T1000 (cell line): Measurements from ENCODE around the gene SUMO2.
"Not testable (repeated sequence)": the region's sequence is repeated elsewhere in the genome, so short reads cannot be mapped to it uniquely, and the experiment has no call there.

ENCODE experiments used
- DNase-seq: peaks from one replicate; lab custom pipeline; 2025; ENCODE audit warnings: mixed read lengths; lab: John Stamatoyannopoulos, UW

The SUMO2 gene

DNA sequence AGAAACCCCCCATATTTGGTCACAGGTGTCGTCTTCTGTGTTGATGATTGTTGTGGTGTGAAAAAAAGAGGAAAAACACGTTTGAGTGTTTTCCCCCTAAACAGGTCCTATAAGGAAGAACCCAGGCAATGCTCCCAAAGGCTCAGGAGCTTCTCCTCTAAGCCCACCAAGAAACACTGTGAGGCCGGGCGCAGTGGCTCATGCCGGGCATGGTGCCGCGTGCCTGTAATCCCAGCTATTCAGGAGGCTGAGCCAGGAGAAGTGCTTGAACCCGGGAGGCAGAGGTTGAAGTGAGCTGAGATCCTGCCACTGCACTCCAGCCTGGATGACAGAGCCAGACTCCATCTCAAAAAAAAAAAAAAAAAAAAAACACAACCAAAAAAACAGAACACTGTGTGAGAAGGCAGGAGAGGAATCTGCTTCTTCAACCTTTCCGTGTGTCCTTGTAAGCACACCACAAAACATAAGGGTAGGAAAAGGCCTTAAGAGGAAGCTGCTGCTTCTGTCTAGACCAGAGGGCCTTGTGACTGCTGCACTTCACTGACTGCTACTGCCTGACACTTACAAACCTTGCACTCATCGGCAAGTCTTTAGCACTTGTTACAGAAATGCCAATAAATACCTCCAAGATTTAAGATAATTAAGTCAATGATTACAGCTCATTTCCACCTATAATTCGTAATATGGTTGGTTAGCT lies 37.8 kb downstream of the SUMO2 start:
- DNase-seq, result no peak

DNA sequence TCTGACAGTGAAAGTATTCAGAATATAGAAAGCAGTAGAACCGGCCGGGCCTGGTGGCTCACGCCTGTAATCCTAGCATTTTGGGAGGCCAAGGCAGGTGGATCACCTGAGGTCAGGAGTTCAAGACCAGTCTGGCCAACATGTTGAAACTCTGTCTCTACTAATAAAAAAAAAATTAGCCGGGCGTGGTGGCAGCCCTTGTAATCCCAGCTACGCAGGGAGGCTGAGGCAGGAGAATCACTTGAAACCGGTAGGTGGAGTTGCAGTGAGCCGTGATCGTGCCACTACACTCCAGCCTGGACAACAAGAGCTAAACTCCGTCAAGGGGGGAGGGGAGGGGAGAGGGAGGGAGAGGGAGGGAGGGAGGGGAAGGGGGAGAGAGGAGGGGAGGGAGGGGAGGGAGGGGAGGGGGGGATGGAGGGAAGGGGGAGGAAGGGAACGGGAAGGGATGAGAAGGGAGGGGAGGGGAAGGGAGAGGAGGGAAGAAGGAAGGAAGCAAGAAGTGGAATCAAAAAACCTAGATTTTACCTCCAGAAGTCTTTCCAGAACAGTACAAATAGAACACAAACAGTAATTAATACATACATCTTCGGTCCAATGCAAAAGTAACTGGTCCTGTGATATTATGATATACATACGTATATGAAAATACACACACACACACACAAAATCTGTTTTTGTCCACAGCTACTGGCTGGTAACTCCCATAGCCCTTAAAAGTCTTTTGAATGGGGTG lies 40.4 kb downstream of the SUMO2 start:
- DNase-seq, result no peak

DNA sequence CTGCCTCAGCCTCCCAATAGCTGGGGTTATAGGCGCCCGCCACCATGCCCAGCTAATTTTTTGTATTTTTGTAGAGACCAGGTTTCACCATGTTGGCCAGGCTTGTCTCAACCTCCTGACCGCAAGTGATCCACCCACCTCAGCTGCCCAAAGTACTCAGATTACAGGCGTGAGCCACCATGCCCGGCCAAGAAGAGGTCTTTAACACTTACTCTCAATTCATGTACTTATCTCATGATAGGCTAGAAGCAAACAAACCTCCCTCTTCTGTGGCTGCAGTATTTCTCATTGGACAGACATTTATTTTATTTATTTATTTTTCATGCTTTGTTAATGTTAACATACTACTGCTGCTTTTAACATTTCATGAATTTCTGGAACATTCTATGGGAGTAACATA lies 44.2 kb downstream of the SUMO2 start:
- DNase-seq, result no peak

DNA sequence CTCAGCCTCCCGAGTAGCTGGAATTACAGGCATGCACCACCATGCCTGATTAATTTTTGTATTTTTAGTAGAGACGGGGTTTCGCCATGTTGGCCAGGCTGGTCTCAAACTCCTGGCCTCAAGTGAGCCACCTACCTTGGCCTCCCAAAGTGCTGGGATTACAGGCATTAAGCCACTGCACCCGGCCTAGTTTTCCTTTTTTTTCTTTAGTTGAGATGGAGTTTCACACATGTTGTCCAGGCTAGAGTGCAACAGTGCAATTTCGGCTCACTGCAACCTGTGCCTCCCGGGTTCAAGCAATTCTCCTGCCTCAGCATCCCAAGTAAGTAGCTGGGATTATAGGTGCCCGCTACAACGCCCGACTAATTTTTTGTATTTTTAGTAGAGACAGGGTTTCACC lies 45.0 kb downstream of the SUMO2 start:
- not testable (repeated sequence) for DNase-seq

DNA sequence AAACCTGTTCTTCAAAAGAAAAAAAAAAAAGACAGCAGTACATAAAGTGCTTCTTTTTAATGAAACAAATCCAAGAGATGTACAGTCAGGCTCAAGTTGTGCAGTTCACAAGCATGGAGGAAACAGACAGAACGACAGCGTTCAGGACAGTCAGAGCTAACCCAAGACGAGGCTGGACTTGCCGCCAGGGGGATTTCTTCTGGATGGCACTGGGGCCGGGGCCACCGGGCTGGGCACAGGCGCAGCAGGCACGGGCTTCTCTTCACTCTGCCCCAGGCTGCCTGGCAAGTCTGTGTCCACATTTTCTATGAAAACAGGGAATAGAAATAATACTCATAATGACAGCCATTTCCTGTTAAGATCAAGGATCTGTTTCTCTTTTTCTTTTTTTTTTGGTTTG lies 46.8 kb downstream of the SUMO2 start:
- DNase-seq, result no peak

DNA sequence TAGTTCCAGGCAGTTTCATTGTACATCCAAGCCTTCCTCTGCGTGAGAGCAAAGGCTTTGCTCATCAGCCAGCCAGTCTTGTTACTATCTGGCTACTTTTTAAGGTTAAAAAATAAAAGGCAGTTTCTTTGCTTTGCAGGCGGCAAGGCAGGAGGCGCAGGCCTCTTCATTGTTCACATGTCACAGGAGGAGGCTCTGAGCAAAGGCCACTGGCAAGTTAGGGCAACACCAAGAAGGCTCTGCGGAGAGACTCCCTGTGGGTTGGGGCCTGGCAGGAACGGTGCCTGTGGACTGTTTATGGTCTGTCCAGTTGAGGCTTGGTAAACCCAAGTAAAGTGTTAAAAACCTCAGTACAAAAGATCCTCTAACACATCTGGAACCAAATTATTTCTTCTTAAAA lies 47.3 kb downstream of the SUMO2 start:
- no peak for DNase-seq

DNA sequence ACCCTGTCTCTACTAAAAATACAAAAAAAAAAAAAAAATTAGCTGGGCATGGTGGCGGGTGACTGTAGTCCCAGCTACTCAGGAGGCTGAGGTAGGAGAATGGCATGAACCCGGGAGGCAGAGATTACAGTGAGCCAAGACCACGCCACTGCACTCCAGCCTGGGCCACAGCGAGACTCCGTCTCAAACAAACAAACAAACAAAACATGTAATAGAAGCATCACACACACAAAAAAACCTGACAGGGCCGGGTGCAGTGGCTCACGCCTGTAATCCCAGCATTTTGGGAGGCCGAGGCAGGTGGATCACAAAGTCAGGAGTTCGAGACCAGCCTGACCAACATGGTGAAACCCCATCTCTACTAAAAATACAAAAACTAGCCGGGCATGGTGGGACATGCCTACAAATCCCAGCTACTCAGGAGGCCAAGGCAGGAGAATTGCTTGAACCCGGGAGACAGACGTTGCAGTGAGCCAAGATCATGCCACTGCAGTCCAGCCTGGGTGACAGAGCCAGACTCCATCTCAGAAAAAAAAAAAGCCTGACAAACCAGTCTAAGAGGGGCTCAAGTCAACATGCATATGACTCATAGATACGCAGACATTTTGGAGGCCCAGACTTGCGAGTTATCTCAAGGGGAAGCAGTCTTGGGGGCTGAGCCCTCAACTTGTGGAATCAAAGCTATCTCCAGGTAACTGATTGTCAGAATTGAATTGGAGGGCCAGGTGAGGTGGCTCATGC lies 49.0 kb downstream of the SUMO2 start:
- DNase-seq, result not testable (repeated sequence)

DNA sequence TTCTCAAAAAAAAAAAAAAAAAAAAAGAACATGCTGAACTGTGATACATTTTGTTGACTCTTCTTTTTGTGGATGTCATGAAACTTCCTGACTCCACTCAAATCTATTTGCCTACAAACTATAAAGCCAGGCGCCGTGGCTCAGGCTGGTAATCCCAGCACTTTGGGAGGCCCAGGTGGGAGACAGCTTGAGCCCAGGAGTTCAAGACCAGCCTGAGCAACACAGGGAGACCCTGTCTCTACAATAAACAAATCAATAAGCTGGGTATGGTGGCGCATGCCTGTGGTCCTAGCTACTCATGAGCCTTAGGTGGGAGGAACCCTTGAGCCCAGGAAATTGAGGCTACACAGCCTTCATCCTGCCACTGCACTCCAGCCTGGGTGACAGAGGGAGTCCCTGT lies 49.8 kb downstream of the SUMO2 start:
- DNase-seq, result no peak

DNA sequence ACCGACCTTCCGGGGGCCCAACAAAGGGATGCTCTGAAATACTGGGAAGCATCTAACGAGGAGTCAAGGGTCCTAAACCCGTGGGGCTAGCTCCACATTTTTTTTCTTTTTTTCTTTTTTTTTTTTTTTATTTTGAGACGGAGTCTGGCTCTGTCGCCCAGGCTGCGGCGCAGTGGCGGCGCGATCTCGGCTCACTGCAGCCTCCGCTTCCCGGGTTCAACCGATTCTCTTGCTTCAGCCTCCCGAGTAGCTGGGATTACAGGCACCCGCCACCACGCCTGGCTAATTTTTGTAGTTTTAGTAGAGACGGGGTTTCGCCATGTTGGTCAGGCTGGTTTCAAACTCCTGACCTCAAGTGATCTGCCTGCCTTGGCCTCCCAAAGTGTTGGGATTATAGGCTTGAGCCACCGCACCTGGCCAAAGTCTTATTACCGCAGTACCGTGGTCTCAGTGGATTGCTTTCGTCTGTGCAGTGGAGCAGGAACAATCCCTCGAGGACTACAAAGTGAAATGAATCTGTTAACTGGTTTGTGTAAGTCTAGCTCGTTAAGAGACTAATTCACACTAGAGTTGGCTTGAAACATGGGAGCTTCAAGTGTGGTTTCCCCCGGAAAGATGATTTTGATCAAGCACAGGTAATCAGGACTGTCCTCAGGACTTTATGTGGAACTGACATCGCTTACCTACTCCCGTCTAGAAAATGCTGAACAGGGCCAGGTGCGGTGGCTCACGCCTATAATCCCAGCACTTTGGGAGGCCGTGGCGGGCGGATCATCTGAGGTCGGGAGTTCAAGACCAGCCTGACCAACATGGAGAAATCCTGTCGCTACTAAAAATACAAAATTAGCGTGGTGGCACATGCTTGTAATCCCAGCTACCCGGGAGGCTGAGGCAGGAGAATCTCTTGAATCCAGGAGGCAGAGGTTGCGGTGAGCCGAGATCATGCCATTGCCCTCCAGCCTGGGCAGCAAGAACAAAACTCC lies 50.5 kb downstream of the SUMO2 start:
- DNase-seq, result not testable (repeated sequence)

DNA sequence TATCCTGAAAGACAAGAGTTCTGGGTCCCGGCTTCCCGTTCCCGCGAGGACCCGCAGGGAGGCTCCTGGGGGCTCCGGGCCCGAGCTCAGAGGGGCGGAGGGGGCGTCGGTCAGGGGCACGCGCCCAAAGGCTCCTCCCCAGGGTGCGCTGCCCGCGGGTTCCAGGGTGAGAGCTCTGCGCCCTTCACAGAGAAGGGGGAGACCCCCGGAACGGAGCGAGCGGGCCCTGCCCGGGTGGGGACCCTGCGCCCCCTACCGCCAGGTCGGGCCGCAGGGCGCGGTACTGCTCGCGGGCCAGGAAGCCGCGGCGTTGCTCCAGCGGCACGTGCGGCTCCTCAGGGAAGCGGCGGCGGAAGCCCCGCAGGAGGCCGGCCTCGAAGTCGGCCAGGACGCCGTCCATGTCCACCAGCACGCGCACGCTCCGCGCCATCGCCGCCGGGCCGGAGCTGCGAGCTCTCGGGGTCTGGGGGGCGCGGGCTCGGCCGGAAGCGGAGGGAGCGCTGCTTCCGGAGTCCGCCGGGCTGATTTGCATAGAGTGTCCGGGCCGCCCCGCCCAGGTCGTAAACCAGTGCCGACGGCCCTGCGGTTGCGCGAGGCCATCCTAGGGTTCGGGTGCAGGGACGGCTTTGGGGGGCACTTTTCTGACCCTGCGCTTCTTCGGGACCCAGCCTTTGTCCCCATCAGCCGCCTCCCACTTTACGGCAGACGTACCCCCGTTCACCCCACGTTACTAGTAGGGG lies 51.3 kb downstream of the SUMO2 start, which contains the start of gene NT5C:
Gene NT5C, minus strand, starts transcription at position 465 of the 740 bp plus-strand sequence. Its CDS starts 35 bp downstream, at position 430.
- peak; percentile 78 for DNase-seq

DNA sequence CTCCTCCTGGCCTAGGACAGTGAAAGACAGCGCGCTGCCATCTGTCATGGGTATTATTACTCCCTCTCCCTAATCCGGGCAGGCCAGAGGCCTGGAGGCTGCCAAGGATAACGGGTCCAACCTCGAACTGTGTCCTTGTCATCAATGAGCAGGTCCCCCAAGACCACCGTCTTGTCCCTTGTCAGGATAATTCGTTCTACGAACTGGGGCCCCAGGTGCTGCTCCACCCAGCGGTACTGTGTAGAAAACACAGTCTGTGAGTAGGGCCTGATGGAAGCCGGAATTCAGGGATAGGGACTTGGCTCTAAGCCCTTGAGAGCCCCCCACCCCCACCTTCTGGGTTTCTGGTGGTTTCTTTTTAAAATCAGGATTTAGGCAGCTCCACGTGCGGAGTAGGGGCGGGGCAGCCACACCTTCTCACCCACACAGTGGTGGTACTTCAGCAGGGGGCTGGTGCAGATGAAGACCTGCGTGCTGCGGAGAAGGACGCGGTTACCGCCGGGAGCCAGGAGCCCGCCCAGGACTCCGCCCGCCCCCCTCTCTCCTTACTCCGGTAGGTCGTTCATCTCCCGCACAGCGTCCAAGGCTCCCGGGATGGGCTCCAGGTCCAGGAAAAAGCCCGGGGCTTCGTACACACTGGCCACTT lies 52.0 kb downstream of the SUMO2 start:
- DNase-seq, result peak; percentile 47

DNA sequence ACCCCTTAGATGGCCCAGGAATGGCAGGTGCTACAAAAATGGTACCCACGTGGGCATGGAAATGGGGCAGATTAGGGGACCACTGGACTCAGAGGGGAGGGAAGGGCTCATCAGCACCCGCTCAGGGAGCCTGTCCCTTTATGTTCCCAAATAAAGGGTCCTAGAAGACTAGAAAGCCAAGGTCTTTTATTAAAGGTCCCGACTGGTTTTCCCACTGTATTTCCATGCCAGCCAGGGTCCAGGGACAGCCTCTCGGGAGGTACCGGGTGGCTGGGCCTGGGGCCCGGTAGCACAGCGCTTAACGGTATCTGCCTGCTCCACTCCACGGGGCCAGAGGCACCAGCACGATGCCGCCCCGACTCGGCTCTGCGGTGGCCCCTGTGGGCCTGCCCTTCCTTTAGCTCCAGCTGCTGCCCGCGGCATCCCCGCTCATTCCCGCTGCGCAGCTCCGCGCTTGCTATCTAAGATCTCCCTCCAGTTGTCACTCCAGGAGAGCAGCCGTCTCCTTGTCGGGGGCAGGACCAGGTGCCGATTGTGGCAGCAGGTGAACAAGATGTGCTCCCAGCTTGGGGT lies 52.6 kb downstream of the SUMO2 start:
- no peak for DNase-seq

DNA sequence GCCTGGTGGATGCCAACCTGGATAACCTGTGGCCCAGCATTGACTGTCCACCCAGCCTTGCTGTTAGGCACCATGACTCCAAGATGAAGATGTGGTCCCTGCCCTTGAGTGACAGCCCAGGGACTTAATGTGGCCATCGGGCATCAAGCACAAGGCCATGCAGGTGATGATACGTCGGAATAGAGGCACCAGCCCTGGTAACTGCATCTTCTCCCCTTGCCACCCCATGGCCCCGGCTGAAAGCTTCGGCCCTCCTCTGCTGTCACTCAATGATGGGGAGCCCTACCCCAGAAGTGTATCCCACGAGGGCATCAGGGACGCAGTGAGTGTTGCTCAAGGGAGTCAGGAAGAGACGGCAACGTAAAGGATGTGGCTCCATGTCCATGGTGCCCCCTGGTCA lies 53.2 kb downstream of the SUMO2 start:
- DNase-seq, result no peak

DNA sequence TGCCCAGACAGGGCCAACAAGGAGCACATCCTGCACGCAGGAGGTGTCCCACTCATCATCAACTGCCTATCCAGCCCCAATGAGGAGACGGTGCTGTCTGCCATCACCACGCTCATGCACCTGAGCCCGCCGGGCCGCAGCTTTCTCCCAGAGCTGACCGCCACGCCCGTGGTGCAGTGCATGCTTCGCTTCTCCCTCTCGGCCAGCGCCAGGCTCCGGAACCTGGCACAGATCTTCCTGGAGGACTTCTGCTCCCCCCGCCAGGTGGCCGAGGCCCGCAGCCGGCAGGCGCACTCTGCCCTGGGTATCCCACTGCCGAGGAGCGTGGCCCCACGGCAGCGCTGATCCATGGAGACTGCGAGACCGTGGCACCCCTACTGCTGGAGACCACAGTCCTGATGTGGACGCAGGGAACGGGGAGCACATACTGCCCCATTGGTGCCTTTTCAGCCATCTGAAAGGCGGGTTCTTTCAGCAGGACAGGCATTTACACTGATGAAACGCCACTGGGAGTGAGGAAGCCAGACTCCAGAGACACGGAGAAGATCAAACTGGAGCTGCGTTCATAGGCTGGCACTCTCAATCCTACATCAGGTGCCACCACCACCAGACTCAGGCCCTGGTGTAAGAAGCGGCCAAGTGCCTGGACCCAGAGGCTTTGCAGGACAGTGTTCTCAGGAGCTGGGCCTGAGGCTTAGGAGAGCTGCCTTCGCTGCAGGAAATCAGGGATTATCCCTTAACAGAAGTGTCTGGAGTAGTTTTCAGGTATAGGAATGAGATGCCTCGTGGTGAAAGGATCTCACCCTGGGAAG lies 53.9 kb downstream of the SUMO2 start:
- no peak for DNase-seq

DNA sequence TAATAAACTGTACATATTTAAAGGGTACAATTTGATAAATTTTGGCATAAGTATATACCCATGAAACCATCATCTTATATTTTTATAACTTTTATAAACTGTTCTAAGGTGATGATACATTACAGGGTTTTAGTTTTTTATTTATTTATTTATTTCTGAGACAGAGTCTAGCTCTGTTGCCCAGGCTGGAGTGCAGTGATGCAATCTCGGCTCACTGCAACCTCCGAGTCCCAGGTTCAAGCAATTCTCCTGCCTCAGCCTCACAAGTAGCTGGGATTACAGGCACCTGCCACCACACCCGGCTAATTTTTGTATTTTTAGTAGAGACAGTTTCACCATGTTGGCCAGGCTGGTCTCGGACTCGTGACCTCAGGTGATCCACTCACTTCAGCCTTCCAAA lies 54.8 kb downstream of the SUMO2 start:
- DNase-seq, result not testable (repeated sequence)

DNA sequence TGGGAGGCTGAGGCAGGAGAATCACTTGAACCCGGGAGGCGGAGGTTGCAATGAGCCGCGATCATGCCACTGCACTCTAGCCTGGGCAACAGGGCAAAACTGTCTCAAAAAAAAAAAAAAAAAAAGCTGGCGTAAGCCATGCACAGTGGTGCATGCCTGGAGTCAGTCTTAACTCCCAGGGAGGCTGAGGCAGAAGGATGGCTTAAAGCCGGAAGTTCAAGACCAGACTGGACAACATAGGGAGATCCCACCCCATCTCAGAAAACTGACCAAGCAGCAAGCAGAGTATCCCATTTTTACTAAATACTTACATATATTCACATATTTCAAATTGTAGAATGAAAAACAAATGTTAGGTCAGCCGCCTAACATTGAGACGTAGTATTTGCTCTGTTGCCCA lies 55.8 kb downstream of the SUMO2 start:
- DNase-seq, result no peak

DNA sequence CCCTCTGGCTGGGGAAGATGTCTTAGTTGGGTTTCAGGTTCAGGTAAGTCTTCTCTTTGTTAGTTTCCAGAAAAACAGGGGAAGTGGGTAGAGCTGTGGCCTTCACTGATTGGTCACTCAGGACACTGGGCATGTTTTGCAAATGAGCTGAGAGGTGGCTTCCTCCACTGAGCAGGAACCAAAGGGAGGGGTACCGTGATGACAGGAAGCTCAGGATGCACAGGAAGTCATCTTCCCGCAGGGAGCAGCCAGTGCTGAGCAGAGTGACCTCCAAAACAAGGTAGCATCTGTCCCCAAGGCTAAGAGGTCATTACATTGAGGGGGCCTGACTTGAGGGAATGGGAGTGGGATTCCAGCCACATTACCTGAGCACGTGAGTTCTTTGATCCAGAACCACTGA lies 56.8 kb downstream of the SUMO2 start:
- DNase-seq, result no peak

DNA sequence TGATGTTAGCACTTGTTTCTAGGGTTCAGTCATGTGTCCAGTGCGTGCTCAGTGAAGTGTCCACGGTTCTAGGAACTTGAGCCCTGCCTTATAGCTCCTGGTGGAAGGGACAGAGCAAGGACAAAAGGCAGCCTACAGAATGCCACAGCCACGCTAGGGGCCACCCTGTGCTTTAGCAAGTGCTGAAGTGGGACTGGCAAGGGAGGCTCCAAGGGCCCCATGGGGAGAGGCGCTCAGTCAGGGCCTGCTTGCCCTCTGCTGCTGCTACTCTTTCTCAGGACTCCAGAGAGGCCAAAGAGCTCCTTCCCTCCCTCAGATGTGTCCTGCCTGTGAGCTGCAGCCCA lies 58.0 kb downstream of the SUMO2 start:
- DNase-seq, result no peak
